ENCODE data around the gene LMAN1L.

The LMAN1L gene

GRCh38 chr15:74804935-74805334 lies 7.7 kb upstream of the LMAN1L start:
- TF ChIP-seq, protein P1, sequence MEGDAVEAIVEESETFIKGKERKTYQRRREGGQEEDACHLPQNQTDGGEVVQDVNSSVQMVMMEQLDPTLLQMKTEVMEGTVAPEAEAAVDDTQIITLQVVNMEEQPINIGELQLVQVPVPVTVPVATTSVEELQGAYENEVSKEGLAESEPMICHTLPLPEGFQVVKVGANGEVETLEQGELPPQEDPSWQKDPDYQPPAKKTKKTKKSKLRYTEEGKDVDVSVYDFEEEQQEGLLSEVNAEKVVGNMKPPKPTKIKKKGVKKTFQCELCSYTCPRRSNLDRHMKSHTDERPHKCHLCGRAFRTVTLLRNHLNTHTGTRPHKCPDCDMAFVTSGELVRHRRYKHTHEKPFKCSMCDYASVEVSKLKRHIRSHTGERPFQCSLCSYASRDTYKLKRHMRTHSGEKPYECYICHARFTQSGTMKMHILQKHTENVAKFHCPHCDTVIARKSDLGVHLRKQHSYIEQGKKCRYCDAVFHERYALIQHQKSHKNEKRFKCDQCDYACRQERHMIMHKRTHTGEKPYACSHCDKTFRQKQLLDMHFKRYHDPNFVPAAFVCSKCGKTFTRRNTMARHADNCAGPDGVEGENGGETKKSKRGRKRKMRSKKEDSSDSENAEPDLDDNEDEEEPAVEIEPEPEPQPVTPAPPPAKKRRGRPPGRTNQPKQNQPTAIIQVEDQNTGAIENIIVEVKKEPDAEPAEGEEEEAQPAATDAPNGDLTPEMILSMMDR (IDR thresholded peaks at IDR 0.05; ENCODE audit: low read depth, low read length), result no peak
- H3K4me3 ChIP-seq (ENCODE audit: low read depth, low read length), result no peak overlapping the region

DNA sequence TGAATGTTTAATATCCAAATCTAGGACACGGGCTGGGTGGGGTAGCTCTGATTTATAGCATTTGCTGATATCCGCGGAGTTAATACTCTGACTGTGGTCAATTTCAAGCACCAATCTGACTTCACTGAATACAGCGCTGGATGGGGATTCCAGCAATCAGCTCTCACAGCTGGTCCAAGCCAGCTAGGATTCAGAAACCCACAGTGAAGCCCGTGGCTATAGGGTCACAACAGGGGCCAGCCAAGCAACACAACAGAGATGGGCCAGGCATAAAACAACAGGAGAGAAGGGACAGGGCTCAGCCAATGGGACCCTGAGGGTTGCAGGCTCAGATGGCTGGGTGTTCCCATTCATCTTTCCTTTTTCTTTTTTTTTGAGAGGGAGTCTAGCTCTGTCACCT lies 5.4 kb upstream of the LMAN1L start:
- no peak overlapping the region for H3K4me3 ChIP-seq (ENCODE audit: low read depth, low read length)
- TF ChIP-seq, protein P1 (IDR thresholded peaks at IDR 0.05; ENCODE audit: low read depth, low read length), result no peak

DNA sequence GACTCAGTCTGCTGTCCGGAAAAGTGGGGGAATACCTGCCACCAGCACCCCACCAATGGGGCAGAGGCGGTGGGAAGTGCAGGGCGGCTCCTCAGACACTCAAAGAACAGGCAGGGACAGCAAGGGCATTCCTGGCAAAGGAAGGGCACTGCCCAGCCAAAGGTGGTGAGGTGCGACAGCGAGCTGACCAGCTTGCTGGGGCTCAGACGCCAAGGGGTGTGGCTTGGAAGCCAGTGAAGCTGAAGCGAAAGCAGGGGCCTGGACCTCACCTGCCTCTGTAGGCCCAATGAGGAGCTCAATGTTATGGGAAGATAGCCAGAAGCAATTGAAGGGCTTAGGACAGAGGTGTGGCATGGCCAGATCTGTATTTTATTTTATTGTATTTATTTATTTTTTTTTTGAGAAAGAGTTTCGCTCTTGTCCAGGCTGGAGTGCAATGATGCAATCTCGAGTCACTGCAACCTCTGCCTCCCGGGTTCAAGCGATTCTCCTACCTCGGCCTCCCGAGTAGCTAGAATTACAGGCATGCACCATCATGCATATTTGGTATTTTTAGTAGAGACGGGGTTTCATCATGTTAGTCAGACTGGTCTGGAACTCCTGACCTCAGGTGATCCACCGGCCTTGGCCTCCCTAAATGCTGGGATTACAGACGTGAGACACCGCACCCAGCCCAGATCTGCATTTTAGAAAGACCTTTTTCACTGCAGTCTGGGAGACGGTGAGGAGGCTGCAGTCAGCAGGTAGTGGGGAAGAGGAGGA lies 4.4 kb upstream of the LMAN1L start:
- H3K4me3 ChIP-seq (ENCODE audit: low read depth, low read length), result no peak overlapping the region
- TF ChIP-seq, protein P1 (IDR thresholded peaks at IDR 0.05; ENCODE audit: low read depth, low read length), result no peak

GRCh38 chr15:74808840-74809229 lies 3.8 kb upstream of the LMAN1L start:
- TF ChIP-seq, protein P1 (IDR thresholded peaks at IDR 0.05; ENCODE audit: low read depth, low read length), result no peak
- no peak overlapping the region for H3K4me3 ChIP-seq (ENCODE audit: low read depth, low read length)

- TF ChIP-seq, protein P1 (IDR thresholded peaks at IDR 0.05; ENCODE audit: low read depth, low read length), result no peak
- H3K4me3 ChIP-seq (ENCODE audit: low read depth, low read length), result no peak overlapping the region
These were observed 3.4 kb upstream of the LMAN1L start for GRCh38 chr15:74809242-74809641.

DNA sequence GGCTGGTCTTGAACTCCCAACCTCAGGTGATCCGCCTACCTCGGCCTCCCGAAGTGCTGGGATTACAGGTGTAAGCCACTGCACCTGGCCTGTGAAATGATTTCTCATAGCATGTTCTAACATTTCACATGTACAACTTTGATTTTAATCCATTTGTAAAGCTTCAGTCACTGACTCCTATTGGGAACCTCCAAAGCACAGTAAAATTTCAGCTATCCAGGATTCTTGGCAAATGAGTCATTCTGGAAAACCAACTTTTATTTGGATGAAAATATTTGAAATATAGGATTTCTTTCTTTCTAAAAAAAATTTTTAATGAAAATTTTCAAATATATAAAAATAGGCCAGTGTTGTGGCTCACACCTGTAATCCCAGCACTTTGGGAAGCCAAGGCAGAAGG lies 2.7 kb upstream of the LMAN1L start:
- H3K4me3 ChIP-seq (ENCODE audit: low read depth, low read length), result no peak overlapping the region
- TF ChIP-seq, protein P1 (IDR thresholded peaks at IDR 0.05; ENCODE audit: low read depth, low read length), result no peak

DNA sequence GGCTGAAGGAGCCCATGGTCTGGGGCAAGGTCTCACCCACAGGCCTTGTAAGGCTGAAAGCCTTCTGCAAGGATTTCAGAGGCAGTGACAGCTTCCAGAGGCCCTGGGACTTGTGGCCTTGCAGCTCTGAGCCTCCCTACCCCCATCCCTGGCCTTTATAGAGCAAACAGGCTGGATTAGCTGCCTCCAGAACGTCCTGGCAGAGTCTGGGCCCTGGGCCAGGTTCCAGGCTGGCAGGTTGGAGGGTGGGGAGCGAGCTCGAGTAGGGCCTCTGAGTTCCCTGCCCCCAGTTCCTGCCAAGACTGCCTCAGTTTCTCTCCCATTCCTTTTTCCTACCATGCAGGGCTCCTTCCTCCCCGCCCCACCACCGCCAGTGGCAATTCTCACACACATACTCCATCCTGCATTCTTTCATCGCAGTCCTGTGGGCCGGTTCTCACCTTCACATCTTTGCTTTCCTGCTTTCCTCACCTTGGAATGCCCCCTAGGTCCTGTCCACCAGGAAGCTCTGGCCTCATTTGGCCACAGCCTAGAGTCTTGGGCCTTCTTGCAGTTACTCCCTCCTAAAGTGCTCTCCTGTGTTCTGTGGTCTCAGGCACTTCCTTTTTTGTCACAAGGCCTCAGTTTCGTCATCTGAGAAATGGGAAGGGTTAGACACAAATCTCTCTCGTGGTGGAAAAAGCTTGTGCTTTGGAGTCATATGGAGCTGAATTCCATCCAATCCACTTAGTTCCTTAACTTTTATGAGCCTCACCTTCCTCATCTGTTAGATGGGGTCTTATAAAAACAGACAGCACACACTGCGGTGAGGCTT lies 2.7 kb downstream of the LMAN1L start:
- TF ChIP-seq, protein P1 (IDR thresholded peaks at IDR 0.05; ENCODE audit: low read depth, low read length), result no peak
- H3K4me3 ChIP-seq (ENCODE audit: low read depth, low read length), result no peak overlapping the region
